AG09309 (cell line): Measurements from ENCODE around the gene HHEX.

Source experiments
- DNase-seq: peaks from one replicate; pipeline ENCODE4 v3.0.0-alpha.2; 2010; ENCODE audit warnings: low read depth
- H3K4me3 ChIP-seq: 2 replicates; pipeline ENCODE4 v1.5.1; 2011; ENCODE audit warnings: mild to moderate bottlenecking, low read depth, low read length, moderate library complexity; ENCODE audit not compliant: control insufficient read depth
- TF ChIP-seq, protein P1 (sequence below): IDR thresholded peaks from 2 replicates; pipeline ENCODE4 v1.5.1; 2011; ENCODE audit warnings: mild to moderate bottlenecking, low read depth, low read length, inconsistent platforms; ENCODE audit not compliant: insufficient read depth, control insufficient read depth; ENCODE audit errors: missing control alignments

Gene HHEX

GRCh38 chr10:92657024-92657423, 32.7 kb upstream of the HHEX start:
- TF ChIP-seq, protein P1, sequence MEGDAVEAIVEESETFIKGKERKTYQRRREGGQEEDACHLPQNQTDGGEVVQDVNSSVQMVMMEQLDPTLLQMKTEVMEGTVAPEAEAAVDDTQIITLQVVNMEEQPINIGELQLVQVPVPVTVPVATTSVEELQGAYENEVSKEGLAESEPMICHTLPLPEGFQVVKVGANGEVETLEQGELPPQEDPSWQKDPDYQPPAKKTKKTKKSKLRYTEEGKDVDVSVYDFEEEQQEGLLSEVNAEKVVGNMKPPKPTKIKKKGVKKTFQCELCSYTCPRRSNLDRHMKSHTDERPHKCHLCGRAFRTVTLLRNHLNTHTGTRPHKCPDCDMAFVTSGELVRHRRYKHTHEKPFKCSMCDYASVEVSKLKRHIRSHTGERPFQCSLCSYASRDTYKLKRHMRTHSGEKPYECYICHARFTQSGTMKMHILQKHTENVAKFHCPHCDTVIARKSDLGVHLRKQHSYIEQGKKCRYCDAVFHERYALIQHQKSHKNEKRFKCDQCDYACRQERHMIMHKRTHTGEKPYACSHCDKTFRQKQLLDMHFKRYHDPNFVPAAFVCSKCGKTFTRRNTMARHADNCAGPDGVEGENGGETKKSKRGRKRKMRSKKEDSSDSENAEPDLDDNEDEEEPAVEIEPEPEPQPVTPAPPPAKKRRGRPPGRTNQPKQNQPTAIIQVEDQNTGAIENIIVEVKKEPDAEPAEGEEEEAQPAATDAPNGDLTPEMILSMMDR = no peak

DNA sequence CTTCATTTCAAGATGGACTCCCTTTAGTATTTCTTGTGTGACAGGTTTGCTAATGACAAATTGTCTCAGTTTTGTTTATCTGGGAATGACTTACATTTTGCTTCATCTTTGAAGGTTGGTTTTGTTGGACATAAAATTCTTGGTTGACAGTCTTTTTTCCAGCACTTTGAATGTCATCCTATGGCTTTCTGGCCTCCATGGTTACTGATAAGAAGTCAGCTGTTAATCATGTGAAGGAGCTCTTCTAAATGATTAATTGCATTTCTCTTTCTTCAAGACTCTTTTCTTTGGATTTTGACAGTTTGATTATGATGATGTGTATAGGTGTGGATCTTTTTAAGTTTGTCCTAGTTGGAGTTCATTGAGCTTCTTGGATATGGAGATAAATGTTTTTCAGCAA, 26.9 kb upstream of the HHEX start:
- DNase-seq = no peak
- TF ChIP-seq, protein P1 = no peak
- H3K4me3 ChIP-seq = no peak overlapping the region

More at GRCh38 chr10:92657024-92657423, 32.7 kb upstream of the HHEX start:
- no peak for DNase-seq
- no peak overlapping the region for H3K4me3 ChIP-seq

GRCh38 chr10:92664322-92664721, 25.4 kb upstream of the HHEX start:
- H3K4me3 ChIP-seq = no peak overlapping the region
- TF ChIP-seq, protein P1 = no peak
- no peak for DNase-seq

- H3K4me3 ChIP-seq = no peak overlapping the region
- TF ChIP-seq, protein P1 = no peak
- no peak for DNase-seq
Measured at GRCh38 chr10:92667078-92667477, 22.7 kb upstream of the HHEX start.

DNA sequence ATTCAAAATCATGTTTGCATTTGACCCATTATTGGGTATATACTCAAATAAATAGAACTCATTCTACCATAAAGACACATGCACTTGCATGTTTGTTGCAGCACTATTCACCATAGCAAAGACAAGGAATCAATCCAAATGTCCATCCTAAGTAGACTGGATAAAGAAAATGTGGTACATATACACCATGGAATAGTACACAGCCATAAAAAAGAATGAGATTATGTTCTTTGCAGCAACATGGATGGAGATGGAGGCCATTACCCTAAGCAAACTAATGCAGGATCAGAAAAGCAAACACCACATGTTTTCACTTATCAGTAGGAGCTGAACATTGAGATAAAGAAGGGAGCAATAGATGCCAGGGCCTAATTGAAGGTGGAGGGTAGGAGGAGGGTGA, 12.0 kb upstream of the HHEX start:
- DNase-seq = no peak
- TF ChIP-seq, protein P1 = no peak
- H3K4me3 ChIP-seq = no peak overlapping the region

GRCh38 chr10:92678206-92678605, 11.5 kb upstream of the HHEX start:
- TF ChIP-seq, protein P1 = no peak
- DNase-seq = no peak
- no peak overlapping the region for H3K4me3 ChIP-seq

DNA sequence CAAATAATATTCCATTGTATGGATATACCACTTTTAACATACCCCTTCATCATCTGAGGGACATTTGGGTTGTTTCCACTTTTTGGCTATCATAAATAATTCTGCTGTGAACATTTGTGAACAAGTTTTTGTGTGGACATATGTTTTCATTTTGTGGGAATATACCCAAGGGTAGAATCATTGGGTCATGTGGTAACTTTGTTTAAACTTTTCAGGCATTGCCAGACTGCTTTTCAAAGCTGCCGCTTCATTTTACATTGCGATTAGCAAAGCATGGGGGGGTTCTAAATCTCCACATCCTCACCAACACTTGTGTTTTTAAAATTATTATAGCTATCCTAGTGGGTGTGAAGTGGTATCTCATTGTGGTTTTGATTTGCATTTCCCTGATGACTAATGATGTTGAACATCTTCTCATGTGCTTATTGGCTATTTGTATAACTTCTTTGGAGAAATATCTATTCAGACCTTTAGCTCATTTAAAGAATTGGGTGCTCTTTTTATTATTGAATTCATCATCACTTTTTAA, 8.4 kb upstream of the HHEX start:
- DNase-seq = no peak
- H3K4me3 ChIP-seq = no peak overlapping the region
- TF ChIP-seq, protein P1 = no peak
